GM08714 (cell line): Measurements from ENCODE around the gene PRR15L.
"Not testable (repeated sequence)": the region's sequence is repeated elsewhere in the genome, so short reads cannot be mapped to it uniquely, and the experiment has no call there.

Source experiments
- H3K4me3 ChIP-seq: fragments of 200-500 bp; sonication (Bioruptor generic); 2 replicates; pipeline ENCODE4 v1.5.1; 2014; ENCODE audit warnings: mild to moderate bottlenecking, low read length, inconsistent platforms
- ZNF274 ChIP-seq: IDR thresholded peaks from 2 replicates; pipeline ENCODE4 v1.6.1; 2012; ENCODE audit warnings: mild to moderate bottlenecking, low read depth, low read length

The PRR15L gene

GRCh38 chr17:47994724-47995123, 37.0 kb upstream of the PRR15L start:
- H3K4me3 ChIP-seq = no peak overlapping the region
- no peak for TF ChIP-seq ZNF274

DNA sequence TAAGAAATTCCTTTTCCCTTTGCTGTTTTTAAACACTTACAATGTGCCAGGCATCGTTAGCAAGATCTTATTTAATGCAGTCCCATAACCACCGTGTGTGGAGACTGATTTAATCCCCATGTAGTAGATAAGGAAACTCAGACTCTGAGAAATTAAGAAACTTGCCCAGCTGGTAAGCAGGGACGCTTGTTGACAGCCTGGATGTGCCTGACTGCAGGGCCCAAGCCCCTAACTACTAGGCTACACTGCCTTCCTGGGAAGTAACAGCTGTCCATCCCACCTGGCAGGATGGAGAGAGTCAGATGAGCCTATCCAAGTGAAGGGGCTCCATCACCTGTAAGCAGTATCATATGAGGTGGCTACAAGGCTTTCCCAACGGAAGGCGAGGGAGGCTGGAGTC, 36.3 kb upstream of the PRR15L start:
- TF ChIP-seq ZNF274 = no peak
- H3K4me3 ChIP-seq = no peak overlapping the region

DNA sequence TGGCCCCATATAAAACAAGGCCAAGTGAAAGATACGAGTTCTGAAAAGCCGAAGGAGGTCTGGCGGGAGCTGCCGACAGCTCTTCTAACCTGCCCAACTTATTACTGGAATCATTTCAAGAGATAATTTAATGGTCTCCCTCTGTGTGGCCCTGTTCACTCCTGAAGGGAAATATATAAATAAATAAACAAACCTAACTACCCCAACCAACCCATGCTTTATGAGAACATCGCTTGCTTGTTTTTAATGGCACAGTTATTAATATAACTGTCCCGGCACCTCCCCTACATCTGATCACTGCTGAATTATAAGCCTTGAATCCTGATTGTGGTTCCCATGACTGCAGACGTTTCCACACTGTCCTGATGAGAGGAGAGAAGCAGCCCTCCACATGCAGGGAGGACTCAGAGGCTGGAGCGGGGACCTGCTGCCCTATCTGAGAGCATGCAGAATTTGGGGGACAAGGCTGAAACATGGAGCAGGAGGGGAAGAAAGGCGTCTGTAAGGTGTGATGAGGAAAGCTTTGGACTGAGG, 35.4 kb upstream of the PRR15L start:
- no peak overlapping the region for H3K4me3 ChIP-seq
- no peak for TF ChIP-seq ZNF274

DNA sequence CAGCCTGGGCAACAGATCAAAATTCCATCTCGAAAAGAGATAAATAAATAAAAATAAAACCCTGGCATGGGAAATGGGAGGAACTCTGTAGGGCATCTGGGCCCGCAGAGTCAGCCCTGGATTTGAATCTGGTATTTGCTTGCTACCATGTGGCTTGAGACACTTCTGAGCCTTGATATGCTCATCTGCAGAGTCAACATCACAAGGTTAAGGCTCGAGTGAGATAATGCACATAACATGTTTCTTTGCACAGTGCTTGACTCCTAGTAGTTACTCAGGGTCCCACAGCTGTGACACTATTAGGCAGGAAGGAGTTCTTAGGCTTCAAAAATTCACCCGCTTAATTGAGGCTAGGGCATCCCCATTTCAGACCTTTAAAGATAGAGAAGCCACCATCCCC, 34.5 kb upstream of the PRR15L start:
- TF ChIP-seq ZNF274 = no peak
- no peak overlapping the region for H3K4me3 ChIP-seq

DNA sequence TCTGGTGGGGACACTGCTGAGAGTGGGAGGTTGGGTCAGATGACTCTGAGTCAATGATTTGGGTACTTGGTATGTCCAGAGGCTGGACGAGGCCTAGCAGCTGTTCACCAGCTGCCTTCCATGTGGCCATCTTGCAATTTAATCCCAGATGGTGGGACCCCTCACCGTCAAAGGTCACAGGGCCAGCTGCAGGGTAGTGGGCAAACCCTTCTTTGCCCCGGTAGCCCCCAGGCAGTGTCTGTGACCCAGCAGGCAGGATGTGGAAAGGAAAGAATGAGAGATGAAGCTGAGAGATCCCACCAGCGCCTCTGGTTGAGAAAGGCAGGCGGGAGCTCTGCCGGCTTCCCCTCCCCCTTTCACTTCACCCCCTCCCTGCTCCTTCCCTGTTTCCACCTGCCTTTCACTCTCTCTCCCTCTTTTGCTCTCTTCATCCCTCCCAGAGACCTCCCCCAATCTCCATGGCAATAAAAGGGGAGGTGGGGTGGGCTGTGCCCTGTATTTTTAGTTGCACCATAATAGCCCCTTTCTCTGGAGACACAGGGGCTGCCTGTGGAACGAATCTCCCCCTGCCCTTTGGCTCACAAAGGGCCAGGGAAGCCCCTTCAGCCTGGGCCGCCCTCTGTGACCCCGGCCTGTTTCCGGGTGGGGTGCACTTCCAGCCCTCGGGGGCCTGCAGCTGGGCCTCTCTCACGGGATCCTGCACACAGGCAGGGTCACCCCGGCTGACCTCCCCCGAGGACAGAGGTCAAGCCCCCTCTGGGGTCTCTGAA, 33.5 kb upstream of the PRR15L start:
- H3K4me3 ChIP-seq = no peak overlapping the region
- no peak for TF ChIP-seq ZNF274

DNA sequence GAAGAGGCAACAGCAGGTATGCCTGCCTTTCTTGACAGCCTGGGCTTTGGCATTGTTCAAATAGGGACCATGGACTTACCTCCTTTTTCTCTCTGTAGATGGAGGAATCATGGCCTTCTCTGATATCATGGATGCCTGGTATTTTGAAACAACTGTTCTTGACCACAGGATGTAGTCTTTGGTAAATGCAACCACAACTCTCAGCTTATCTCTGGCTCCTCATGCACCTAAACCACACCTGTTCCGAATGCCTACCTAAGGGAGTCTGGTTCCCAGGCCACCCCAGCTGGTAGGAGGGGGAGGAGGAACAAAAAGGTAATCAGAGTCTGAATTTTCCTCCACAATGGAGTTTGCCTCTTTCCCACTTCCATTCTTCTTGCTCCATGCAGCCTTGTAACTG, 32.0 kb upstream of the PRR15L start:
- H3K4me3 ChIP-seq = no peak overlapping the region
- no peak for TF ChIP-seq ZNF274

GRCh38 chr17:47989159-47989558, 31.5 kb upstream of the PRR15L start:
- H3K4me3 ChIP-seq = no peak overlapping the region
- no peak for TF ChIP-seq ZNF274

DNA sequence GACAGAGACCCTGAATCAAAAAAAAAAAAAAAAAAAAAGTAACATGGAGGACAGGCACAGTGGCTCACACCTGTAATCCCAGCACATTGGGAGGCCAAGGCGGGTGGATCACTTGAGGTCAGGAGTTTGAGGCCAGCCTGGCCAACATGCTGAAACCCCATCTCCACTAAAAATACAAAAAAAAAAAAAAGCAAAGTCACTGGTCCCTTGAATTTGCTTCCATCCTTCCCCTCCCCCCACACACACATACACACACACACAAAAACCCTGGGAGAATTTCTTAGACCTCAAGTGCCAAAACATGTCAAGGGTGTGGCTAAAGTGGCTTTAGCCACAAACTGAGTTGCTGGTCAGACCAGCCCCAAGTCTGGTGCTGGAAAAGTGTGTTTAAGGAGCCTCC, 30.8 kb upstream of the PRR15L start:
- H3K4me3 ChIP-seq = not testable (repeated sequence)

GRCh38 chr17:47987240-47987835, 29.7 kb upstream of the PRR15L start:
- no peak for TF ChIP-seq ZNF274
- H3K4me3 ChIP-seq = no peak overlapping the region

GRCh38 chr17:47986520-47986919, 28.8 kb upstream of the PRR15L start:
- TF ChIP-seq ZNF274 = no peak
- no peak overlapping the region for H3K4me3 ChIP-seq

DNA sequence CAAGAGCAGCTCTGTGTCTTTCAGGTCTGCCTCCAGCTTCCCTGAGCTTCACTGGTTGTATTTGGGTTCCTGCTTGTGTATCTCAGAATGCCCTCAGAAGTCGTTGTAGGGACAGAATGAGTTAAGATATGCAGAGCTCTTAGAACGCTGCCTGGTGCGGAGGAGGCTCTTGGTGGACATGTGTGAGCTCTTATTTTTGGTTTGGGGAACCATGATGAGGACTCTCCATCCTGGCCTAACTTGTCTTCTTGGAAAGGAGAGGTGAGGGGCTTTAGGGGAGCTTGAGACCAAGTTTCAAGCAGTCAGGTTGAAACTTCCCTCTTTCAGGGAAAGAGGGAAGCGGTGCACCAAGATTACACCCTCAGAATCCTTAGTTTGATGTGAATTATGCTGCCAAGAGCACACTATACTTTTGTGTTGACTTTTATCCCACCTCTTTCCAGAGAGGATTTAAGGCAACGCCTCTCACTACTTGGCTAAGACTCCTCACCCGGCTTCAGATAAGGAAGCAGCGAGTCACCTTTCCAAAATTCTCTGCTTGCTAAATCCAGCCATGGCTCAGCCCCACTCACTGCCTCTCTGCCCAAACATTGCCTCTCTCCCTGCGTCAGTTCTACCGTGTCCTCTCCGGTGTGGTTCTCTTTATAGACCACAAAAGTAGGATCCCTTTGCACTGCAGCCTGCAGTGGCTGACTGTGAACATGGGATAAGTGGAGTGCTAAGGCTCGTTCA, 26.0 kb upstream of the PRR15L start:
- TF ChIP-seq ZNF274 = no peak
- no peak overlapping the region for H3K4me3 ChIP-seq

DNA sequence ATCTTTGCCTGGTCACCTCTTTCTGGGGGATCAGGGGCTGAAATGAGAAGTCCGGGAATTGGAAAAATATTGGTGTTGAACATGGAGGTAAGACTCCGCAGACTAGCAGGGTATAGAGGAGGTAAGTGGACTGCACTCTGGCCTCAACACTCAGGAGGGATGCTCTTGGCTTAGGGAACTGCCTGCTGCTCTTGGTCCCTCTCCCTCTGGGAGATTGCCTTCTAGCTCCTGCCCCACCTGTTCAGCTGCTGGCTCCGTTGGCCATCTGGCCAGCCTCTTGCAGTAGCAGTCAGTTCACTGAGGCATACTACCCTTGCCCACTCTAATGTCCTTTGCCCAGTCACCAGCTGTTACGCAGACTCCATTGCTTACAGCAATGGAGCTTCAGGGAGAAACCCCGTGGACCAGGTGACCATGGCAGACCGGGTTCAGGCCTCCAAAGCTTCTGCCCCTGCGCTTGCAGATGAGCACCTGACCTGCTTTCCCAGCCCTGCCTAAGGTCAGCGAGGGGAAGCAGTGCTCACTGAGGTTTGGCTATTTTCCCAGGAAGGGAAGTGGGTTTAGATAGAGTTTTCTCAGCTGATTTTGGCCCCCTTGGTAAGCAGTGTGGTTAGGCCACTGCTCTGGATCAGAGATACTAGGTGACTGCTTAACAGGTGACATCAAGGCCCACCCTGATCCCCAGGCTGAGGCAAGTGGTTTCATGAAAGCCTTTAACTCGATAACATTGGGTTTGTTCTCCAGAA, 25.1 kb upstream of the PRR15L start:
- no peak overlapping the region for H3K4me3 ChIP-seq

DNA sequence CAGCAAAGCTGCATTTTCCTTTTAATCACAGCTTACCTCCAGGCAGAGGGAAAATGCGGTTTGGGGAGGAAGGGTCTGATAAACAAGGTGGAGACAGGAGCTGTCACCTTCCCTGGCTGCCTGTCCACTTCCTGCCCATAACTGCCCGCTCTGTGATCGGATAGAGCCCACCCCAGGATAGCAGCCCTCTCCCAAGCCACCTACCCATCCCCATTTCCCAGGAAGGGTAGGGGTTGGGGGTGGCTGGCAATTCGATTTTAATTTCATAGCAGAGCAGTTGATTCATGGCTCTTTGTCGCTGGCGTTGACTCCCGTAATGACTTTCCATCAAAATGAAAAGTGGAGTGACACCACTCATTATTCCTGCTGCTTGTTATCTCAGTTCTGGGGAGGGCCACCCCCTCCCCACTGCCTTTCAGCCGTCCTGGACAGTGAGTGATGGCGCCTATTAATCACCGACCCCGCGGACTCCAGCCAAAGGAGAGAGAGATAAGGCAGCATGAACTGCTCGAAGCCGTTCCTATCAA, 24.5 kb upstream of the PRR15L start:
- no peak overlapping the region for H3K4me3 ChIP-seq
- no peak for TF ChIP-seq ZNF274

More for the DNA sequence above, 25.1 kb upstream of the PRR15L start:
- no peak for TF ChIP-seq ZNF274

DNA sequence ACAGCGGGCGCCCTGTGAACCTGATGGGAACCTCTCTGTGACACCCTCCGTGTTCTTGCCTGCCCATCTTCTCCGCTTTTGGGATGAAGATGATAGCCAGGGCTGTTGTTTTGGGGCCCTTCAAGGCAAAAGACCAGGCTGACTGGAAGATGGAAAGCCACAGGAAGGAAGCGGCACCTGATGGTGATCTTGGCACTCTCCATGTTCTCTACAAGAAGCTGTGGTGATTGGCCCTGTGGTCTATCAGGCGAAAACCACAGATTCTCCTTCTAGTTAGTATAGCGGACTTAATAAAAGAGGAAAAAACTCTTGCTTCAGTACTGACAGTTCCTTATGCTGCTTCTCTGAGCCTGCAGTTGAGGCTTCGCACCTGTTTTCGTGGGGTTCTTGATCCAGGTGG, 23.8 kb upstream of the PRR15L start:
- TF ChIP-seq ZNF274 = no peak
- H3K4me3 ChIP-seq = no peak overlapping the region
